Activated CD4-positive, CD25-positive, alpha-beta regulatory T cell (primary cell): ENCODE results near the gene TLCD4.

Experiments
- DNase-seq, 4 experiments: peaks; one replicate each; lab custom pipeline; 2025; lab: John Stamatoyannopoulos, UW

Gene TLCD4

GRCh38 chr1:95095833-95096217, 21.3 kb upstream of the TLCD4 start:
- no peak for DNase-seq

- no peak for DNase-seq
Measured at GRCh38 chr1:95096218-95096841, 20.8 kb upstream of the TLCD4 start.

GRCh38 chr1:95097426-95097825, 19.7 kb upstream of the TLCD4 start:
- DNase-seq, result no peak

GRCh38 chr1:95098196-95098595, 19.0 kb upstream of the TLCD4 start:
- no peak for DNase-seq

GRCh38 chr1:95108792-95109191, 8.4 kb upstream of the TLCD4 start:
- DNase-seq, result no peak

- DNase-seq, result no peak
Measured at GRCh38 chr1:95111014-95111413, 6.1 kb upstream of the TLCD4 start.

- DNase-seq, result no peak
Measured at GRCh38 chr1:95113684-95114083, 3.5 kb upstream of the TLCD4 start.

- DNase-seq, result no peak
Measured at GRCh38 chr1:95115708-95116137, 1.4 kb upstream of the TLCD4 start.

GRCh38 chr1:95116580-95117206, 462 bp upstream of the TLCD4 start:
- peak in 3 of 4 experiments; percentile 1 to 5 (median 3) for DNase-seq

GRCh38 chr1:95118067-95118499, 928 bp downstream of the TLCD4 start:
- no peak for DNase-seq

- DNase-seq, result no peak
Measured at GRCh38 chr1:95118710-95119109, 1.6 kb downstream of the TLCD4 start.

- DNase-seq, result no peak
Measured at GRCh38 chr1:95119273-95119672, 2.1 kb downstream of the TLCD4 start.

- DNase-seq, result no peak
Measured at GRCh38 chr1:95122151-95122697, 5.1 kb downstream of the TLCD4 start.

- DNase-seq, result no peak
Measured at GRCh38 chr1:95124342-95124741, 7.2 kb downstream of the TLCD4 start.

GRCh38 chr1:95126366-95126765, 9.2 kb downstream of the TLCD4 start:
- no peak for DNase-seq

GRCh38 chr1:95126846-95127245, 9.7 kb downstream of the TLCD4 start:
- no peak for DNase-seq

- no peak for DNase-seq
Measured at GRCh38 chr1:95127380-95127779, 10.2 kb downstream of the TLCD4 start.

- no peak for DNase-seq
Measured at GRCh38 chr1:95132762-95133161, 15.6 kb downstream of the TLCD4 start.

GRCh38 chr1:95133687-95134086, 16.5 kb downstream of the TLCD4 start:
- DNase-seq, result no peak

- no peak for DNase-seq
Measured at GRCh38 chr1:95138223-95138622, 21.1 kb downstream of the TLCD4 start.

GRCh38 chr1:95139039-95139438, 21.9 kb downstream of the TLCD4 start:
- no peak for DNase-seq

GRCh38 chr1:95140791-95141190, 23.6 kb downstream of the TLCD4 start:
- no peak for DNase-seq

GRCh38 chr1:95145493-95145892, 28.3 kb downstream of the TLCD4 start:
- no peak for DNase-seq

GRCh38 chr1:95146637-95147036, 29.5 kb downstream of the TLCD4 start:
- no peak for DNase-seq
